ENCODE measurements around the gene MPV17L2. TPM values are rescaled to one million over a fixed set of nuclear protein-coding genes. Genes with fewer than 3 reads are reported as not detected.

The MPV17L2 gene
- total RNA-seq, 1 experiment from 2014 or later, result 11.2 TPM

- POLR2A ChIA-PET (ENCODE audit: unreplicated experiment), result no interaction called here
- Histone ChIP-seq H2AFZ (no peak overlapping the region), H4K20me1 (ENCODE audit: insufficient read depth) (peaks cover 7% of the 10 kb centered on the region)
These were observed 43.4 kb upstream of the MPV17L2 start for GRCh38 chr19:18149596-18149975.

DNA sequence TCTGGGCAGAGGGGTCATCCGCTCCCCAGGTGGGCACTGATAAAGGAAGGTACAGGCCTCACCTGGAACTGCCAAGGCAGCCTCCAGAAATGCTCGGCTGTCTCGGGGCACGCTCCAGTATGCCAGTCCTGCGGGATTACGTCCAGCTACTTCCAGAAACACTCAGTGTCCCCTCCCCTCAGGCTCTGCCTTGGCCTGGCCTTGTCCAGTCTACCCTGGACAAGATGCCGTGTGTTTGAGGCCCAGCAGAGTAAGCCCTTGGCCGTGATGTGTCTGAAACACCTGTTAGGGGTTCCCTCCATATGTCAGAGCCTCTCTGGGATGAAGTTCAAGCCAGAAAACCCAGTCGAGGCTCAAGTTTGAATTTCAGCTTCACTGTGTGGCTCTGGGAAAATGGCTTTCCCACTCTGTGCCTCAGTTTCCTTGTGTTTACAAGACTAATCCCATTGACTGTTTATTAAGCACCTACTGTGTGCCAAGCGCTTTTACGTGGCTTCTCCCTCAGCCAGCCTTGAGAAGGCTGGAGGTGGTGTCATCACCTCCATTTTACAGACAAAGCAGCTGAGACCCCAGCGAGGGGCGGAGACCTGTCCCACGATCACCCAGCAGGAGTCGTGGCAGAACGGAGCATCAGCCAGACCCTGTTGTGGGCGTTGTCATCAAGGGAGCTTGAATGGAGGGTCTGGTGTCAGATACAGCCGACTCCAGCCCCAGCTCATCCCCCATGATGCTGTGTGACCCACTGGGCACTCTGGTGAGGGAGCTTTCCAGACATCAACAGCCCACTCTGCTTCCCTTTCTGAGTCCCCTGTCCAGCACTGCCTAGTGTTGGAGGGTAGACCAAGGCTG is 42.0 kb upstream of the MPV17L2 start:
- H3K4me2 ChIP-seq, result peak overlapping the region; percentile 92
- H3K4me3 ChIP-seq, result peak overlapping the region; percentile 73; the same call in 1 of the 2 replicates
- peaks cover 29% of the 10 kb centered on the region for H3K79me2 ChIP-seq (ENCODE audit: low read depth)
- TF ChIP-seq CTCF (conservative IDR thresholded peaks at IDR 0.05), result no peak
- no peak for TF ChIP-seq EZH2 (IDR thresholded peaks at IDR 0.05; ENCODE audit: low read depth)
- H3K9me2 ChIP-seq (ENCODE audit: insufficient read depth), result no peaks in the 10 kb centered on the region
- H4K20me1 ChIP-seq (ENCODE audit: insufficient read depth), result peaks cover 18% of the 10 kb centered on the region
- BruUV-seq (replicated peaks), result no TSS peak
- DNase-seq, result no peak
- no peaks in the 10 kb centered on the region for H3K27me3 ChIP-seq (ENCODE audit: insufficient read depth, low read depth)
- peaks cover 25% of the 10 kb centered on the region for H3F3A ChIP-seq (ENCODE audit: insufficient read depth, low read depth)
- ChIA-PET CTCF (interaction anchor here (1.0 kb wide), 1 partner anchor 38 kb away, joined by 3 read pairs; no protein-coding TSS in a partner anchor), POLR2A (ENCODE audit: unreplicated experiment) (no interaction called here)
- no peaks in the 10 kb centered on the region for H3K36me3 ChIP-seq (ENCODE audit: low read depth)
- peaks cover 15% of the 10 kb centered on the region for H3K4me1 ChIP-seq (replicated peaks; ENCODE audit: insufficient read depth)
- intact Hi-C loops (cut with micrococcal nuclease; ENCODE audit: unreplicated experiment), result loop anchor here (5.0 kb wide), 2 partner anchors 214 to 261 kb away; no protein-coding TSS in a partner anchor
- no peak overlapping the region for H3K27ac ChIP-seq
- H3K9me3 ChIP-seq (ENCODE audit: insufficient read depth, low read depth), result no peaks in the 10 kb centered on the region
- H2AFZ ChIP-seq, result no peak overlapping the region

More at GRCh38 chr19:18149596-18149975, 43.4 kb upstream of the MPV17L2 start:
- H3F3A ChIP-seq (ENCODE audit: insufficient read depth, low read depth), result peaks cover 25% of the 10 kb centered on the region
- H3K4me1 ChIP-seq (replicated peaks; ENCODE audit: insufficient read depth), result peaks cover 14% of the 10 kb centered on the region
- H3K9me2 ChIP-seq (ENCODE audit: insufficient read depth), result no peaks in the 10 kb centered on the region
- BruUV-seq (replicated peaks), result no TSS peak
- H3K79me2 ChIP-seq (ENCODE audit: low read depth), result peaks cover 15% of the 10 kb centered on the region
- TF ChIP-seq EZH2 (IDR thresholded peaks at IDR 0.05; ENCODE audit: low read depth) (no peak), CTCF (conservative IDR thresholded peaks at IDR 0.05) (no peak)
- no peak overlapping the region for H3K27ac ChIP-seq
- no peak overlapping the region for H3K4me3 ChIP-seq
- intact Hi-C loops (cut with micrococcal nuclease; ENCODE audit: unreplicated experiment), result no loop called here
- CTCF ChIA-PET, result interaction anchor here (0.7 kb wide), 1 partner anchor 11 kb away, joined by 4 read pairs; no protein-coding TSS in a partner anchor
- H3K9me3 ChIP-seq (ENCODE audit: insufficient read depth, low read depth), result no peaks in the 10 kb centered on the region
- H3K4me2 ChIP-seq, result no peak overlapping the region
- H3K27me3 ChIP-seq (ENCODE audit: insufficient read depth, low read depth), result no peaks in the 10 kb centered on the region
- no peaks in the 10 kb centered on the region for H3K36me3 ChIP-seq (ENCODE audit: low read depth)
- no peak for DNase-seq

DNA sequence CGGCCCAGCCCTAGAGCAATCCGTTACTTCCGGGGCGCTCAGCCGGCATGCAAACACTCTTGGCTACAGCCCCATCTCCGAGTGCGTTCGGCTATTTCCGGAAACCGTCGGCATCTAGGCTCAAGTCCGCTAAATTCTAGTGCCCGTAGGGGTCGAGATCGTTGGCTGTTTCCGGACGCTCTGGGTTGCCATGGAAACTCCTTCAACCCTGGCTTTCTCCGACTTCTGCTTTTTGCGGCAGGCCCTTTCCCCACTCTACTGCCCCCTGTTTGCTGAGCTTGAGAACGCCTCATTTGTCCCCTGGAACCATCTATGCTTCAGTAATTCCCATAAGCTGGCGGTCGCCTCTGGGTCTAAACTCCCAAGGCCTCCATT is 40.6 kb upstream of the MPV17L2 start:
- CTCF ChIA-PET, result no interaction called here
- Histone ChIP-seq H3K9me3 (ENCODE audit: insufficient read depth, low read depth) (no peaks in the 10 kb centered on the region), H2AFZ (peak overlapping the region; percentile 97), H3K79me2 (ENCODE audit: low read depth) (peaks cover 39% of the 10 kb centered on the region), H3K36me3 (ENCODE audit: low read depth) (no peaks in the 10 kb centered on the region), H3K4me1 (replicated peaks; ENCODE audit: insufficient read depth) (peaks cover 15% of the 10 kb centered on the region), H3K27ac (peak overlapping the region; percentile 91), H3F3A (ENCODE audit: insufficient read depth, low read depth) (peaks cover 32% of the 10 kb centered on the region), H3K4me2 (peak overlapping the region; percentile 92), H3K27me3 (ENCODE audit: insufficient read depth, low read depth) (no peaks in the 10 kb centered on the region), H3K9me2 (ENCODE audit: insufficient read depth) (no peaks in the 10 kb centered on the region), H3K4me3 (peak overlapping the region; percentile 73), H4K20me1 (ENCODE audit: insufficient read depth) (peaks cover 29% of the 10 kb centered on the region)
- peak; percentile 92 to 93 for DNase-seq
- intact Hi-C loops (cut with micrococcal nuclease; ENCODE audit: unreplicated experiment), result loop anchor here (2.0 to 5.0 kb wide), 4 partner anchors 40 to 260 kb away; partner anchors contain the start of gene MPV17L2
- POLR2A ChIA-PET (ENCODE audit: unreplicated experiment), result no interaction called here
- no peak for TF ChIP-seq EZH2 (IDR thresholded peaks at IDR 0.05; ENCODE audit: low read depth)
- peak; percentile 82 for TF ChIP-seq CTCF (conservative IDR thresholded peaks at IDR 0.05)
- TSS peak; percentile 97 for BruUV-seq (replicated peaks)

Measured in PC-9 (cell line).